NCI-H748 treated with DMSO at 0.1 percent for 48 hours (cell line): ENCODE data around the gene EPB41.
"Not testable (repeated sequence)": the region's sequence is repeated elsewhere in the genome, so short reads cannot be mapped to it uniquely, and the experiment has no call there.

Experiments
- DNase-seq: peaks from one replicate; lab custom pipeline; 2025; lab: John Stamatoyannopoulos, UW

The EPB41 gene

DNA sequence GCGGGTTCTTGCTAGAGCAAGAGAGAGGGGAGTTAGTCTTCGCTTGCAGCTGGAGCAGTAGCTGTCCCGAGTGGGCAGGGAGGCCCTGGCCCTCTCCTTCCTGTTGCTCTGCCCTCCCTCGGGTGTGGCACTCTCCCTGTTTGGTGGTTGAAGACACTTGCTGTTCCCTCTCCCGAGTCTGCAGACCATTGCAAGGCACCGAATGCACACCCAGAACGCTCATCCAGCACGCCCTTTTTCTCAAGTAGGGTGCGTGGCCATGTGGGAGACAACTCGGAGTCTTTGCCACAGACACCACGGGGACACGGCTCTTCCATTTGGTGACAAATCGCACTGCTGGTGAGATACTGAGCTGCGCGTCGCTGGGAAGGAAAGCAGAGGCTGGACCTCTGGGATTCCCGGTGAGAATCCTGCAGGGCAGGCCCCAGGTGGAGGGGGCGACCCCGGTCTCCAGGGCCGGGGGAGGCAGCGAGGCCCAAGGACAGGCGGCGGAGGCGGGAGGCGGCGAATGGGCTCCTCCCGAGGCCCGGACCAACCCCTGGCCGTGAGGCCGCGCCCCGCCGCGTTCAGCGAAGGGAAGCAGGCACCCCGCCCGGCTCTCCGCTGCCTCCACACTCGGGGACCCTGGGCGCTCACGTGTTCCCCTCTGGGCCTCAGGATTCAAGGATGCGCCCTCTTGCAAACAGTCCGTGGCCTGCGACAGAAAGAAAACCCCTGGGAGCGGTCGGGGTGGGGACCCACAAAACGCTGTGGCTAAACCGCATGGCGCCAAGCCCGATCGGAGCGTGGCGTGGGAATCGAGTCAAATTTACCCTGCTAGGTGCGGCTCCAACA lies 219.7 kb downstream of the EPB41 start:
- no peak for DNase-seq

GRCh38 chr1:29134695-29135028 lies 220.3 kb downstream of the EPB41 start:
- no peak for DNase-seq

- no peak for DNase-seq
Observed at GRCh38 chr1:29136391-29136915, 222.1 kb downstream of the EPB41 start.

- DNase-seq = no peak
Observed at GRCh38 chr1:29142714-29143113, 228.3 kb downstream of the EPB41 start.

GRCh38 chr1:29144178-29144577 lies 229.8 kb downstream of the EPB41 start:
- DNase-seq = no peak

DNA sequence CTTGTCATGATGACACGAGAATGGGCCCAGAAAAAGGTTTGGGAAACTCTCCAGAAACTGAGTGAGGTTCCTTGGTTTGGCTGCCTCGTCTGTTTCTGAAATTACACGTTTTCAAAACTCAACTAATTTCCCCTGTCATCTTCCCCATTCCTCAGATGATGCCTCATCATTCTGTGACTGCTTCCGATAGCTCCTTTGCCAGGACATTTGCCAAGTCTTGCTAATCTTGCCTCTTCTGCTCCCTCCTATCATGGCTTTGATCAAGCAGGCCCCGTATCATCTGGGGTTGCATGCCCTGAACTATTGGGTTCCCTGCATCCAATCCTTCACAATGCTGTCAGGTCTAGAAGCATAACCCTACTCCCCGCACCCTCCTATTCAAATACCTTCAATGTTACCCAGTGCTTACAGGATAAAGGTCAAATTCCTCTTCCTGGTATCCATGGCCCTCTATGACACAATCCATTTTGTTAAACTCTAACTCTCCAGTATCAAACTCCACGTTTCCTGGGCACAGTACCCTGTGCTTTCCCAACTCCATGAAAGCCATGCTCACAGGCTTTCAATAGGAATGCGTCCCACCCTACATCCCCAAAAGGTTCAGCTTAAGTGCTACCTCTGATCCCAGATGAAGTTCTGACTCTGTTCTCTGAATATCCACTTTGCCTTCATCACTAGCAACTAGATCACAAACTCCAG lies 231.5 kb downstream of the EPB41 start:
- DNase-seq = no peak

- DNase-seq = no peak
Observed at GRCh38 chr1:29148656-29149491, 234.5 kb downstream of the EPB41 start.

DNA sequence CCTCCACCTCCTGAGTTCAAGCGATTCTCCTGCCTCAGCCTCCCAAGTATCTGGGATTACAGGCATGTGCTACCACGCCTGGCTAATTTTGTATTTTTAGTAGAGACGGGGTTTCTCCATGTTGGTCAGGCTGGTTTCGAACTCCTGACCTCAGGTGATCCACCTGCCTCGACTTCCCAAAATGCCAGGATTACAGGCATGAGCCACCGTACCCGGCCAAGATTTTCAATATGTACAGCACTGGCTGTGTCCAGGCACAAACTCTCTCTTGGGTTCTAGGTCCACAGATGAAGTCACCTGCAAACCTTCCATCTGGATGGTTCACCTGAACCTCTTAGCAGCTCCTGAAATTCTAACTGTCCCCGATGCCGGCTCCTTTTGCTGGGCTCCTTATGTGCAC lies 236.0 kb downstream of the EPB41 start:
- DNase-seq = not testable (repeated sequence)

DNA sequence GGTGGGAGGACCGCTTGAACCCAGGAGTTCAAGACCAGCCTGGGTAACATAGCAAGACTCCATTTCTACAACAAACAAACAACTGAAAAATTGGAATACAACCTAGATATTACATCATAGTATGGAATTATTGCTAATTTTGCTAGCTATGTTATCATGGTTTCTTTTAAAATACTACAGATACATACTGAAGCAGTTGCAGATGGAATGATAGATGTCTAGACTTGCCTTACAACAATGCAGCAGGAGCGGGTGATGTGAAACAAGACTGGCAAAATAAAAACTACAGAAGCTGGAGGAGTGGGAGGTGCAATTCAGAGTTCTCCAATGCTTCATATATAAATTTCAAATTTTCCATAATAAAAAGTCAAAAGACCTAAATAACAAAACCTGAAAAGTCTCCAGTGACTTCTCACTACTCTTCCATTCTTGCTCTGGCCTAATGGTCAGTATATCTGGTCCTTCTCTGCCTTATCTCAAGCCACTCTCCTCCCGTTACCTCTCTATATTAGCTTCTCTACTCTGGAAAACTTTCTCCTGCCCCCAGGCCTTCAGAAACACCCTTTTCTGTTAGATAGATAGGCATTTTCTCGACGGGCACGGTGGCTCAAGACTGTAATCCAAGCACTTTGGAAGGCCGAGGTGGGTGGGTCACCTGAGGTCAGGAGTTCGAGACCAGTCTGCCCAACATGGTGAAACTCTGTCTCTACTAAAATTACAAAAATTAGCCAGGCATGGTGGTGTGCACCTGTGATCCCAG lies 237.9 kb downstream of the EPB41 start:
- DNase-seq = no peak

DNA sequence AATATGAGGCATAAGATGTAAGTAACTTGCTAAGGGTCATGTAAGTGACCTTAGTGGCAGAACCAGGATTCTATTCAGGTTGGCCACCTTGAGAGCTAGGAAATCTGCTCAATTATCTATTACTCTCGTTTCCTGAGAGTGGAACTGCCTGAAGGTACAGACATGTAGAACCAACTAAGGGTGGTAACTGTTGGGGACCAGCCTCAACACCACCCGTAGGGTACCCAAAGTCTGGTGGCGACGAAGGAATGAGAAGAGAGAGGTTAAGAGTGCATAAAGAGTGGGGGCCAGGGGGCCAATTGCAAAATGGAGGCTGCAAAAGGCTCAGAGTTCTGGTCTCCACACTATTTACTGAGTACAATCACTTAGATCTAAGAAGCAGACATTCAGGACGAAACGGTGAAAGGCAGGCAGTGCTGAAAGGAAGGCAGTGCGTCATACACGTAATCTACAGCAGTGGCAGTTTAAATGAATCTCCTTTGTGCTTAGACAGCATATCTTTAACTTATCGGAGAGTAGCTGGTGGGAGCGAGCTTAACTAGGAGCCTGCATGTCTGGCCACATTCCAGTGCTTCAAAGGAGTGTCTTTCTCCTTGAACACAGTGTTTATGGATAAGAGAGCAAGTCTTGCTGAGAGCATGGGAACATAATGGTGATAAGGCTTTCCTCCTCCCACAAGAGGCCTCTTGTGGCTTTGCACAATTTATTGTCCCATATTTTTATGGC lies 242.3 kb downstream of the EPB41 start:
- DNase-seq = no peak

DNA sequence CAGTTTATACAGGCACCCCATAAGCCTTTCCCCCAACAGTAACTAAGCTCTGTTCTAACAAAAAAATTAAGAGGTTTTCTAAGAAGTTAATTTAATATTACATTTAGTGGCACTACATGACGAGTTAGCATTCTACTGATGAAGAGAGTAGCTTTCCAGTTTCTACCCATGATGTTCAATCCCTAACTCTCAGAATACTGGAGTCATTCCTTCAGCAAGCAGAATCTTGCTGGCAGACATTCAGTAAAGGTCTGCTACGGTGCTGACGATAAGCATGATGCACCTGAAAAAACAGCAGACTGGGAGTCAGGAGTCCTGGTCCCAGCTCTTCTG lies 242.9 kb downstream of the EPB41 start:
- no peak for DNase-seq

DNA sequence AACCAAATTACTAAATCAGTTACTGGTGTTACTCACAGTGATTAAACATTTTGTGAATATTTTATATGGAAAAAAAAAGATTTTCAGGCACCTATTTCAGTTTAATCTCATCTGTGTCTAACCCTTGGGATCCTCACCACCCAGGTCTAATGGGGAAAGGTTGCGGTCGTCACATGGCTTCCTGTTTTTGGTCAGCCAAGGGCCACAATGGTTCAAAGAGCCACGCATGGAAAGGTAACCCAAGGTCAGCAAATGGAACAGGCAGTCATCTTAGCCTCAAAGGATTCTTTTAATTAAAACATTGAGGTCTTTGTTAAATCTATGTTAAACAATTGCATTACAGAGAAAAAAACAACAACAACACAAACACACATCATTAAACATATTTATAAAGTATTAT lies 245.4 kb downstream of the EPB41 start:
- no peak for DNase-seq

DNA sequence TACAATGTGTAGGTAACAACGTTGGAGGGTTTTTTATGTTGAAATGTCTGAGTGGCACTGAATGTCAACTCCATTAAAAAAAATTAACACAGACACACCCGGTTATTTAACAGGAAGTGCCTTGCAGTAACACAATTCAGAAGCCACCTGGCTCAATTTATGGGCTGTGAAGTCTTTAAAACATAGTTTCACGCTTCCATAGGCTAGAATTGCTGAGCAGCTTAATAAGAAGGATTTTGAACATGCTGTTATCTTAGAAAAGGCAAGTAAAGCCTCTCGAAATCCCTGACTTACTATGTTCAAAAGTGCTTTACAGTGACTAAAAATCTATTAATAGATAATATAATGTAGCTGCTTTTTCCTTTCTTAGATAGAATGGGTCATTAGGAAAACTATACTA lies 247.7 kb downstream of the EPB41 start:
- DNase-seq = no peak

DNA sequence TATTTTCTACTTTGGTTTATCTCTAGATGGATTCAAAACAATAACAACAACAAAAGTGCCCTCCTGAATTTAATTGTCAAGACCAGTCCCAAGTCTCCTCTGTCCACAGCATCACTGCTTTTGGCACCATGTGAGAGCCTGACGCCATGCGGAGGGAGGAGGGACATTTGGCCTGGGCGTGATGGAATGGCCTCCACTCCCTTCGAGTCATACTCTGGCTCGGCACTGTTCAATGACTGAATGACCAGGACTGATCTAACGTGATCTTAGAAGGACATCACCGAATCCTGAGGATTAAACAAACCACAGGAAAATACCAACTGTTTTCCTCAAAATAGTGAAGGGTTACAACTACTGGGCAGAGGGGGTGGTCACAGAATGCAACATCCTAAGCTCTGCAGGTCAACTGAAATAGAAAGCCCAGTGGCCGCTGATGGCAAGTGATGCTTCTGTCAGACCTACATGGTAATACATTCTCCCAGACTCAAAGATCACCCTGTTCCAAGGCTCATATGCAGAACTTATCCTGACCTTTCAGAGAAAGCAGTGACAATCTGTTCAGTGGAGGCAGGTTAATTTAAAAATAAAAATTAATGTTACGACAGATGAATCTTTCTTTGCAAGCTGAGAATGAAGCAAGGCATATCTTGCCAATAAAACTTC lies 248.2 kb downstream of the EPB41 start:
- DNase-seq = no peak

DNA sequence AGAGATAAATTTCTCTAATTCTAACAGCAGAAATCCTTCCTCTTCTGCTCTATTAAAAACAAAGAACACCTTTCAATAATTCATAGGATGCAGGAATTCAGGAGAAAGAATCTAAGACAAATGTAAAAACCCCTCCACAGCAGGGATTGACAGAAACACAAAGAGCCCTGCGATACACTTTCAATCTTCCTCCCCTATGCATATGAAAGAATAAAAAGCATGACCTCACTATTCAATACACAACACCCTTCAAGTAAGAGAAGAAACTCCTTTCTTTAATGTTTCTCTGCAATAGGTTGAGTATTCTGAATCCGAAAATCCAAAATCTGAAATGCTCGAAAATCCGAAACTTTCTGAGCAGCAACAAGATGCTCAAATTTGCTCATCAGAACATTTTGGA lies 250.2 kb downstream of the EPB41 start:
- no peak for DNase-seq

DNA sequence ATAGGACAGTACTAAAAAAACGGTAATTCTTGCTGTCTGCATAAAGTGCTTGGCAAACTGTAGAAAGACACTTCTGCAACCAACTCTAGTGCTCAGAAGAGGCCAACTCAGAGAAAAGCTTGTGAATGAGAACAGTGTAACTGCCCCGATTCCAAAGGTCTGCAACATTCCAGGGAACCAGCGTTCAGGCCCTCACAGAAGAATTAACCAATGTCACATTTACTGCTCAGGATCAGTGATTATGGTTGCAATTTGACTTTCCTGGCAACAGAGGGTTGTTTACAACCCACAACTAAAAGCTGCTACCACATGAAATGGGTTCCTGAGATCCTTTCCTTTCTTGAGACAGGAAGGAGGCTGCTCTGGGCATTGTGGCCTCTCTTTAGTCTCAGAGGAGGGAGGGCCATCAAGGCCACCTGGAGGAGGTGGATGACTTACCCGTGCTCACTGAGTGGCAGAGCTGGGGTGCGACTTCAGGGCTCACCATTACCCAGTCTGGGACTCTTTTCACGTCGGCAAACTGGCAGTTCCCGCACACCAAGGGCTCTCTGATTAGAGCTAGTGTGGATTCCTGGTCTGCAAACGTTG lies 252.0 kb downstream of the EPB41 start:
- no peak for DNase-seq

DNA sequence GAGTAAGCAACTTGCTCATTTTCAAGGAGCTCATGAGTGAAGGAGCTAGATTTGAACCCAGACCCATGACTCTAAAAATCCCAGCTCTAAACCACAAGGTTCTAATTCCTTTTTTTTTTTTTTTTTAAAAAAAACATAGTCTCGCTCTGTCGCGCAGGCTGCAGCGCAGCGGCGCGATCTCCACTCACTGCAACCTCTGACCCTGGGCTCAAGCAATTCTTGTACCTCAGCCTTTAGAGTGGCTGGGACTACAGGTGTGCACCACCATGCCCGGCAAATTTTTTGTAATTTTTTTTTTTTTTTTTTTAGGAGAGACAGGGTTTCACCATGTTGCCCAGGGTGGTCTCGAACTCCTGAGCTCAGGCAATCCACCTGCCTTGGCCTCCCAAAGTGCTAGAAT lies 253.5 kb downstream of the EPB41 start:
- no peak for DNase-seq
